Activated CD4-positive, alpha-beta T cell treated with anti-CD3 and anti-CD28 coated beads, Interleukin-2, amount 10 ng/mL, durations not matched to agents 24 days and 14 days (primary cell): Measurements from ENCODE around the gene ARHGAP24. TPM values are rescaled to one million over a fixed set of nuclear protein-coding genes. Genes with fewer than 3 reads are reported as not detected.
"Not testable (repeated sequence)": the region's sequence is repeated elsewhere in the genome, so short reads cannot be mapped to it uniquely, and the experiment has no call there.

ENCODE experiments used
- DNase-seq: peaks from one replicate; pipeline ENCODE4 v3.0.0; 2022
- H3K27ac Mint-ChIP-seq: one replicate; pipeline ENCODE4 v1.8.0; 2022; ENCODE audit warnings: mild to moderate bottlenecking, mixed read lengths
- H3K27me3 Mint-ChIP-seq: one replicate; pipeline ENCODE4 v1.8.0; 2022; ENCODE audit warnings: mixed read lengths
- H3K36me3 Mint-ChIP-seq: one replicate; pipeline ENCODE4 v1.8.0; 2022; ENCODE audit warnings: low read depth, mild to moderate bottlenecking, mixed read lengths
- H3K4me1 Mint-ChIP-seq: one replicate; pipeline ENCODE4 v1.8.0; 2021; ENCODE audit warnings: mixed read lengths
- H3K4me3 Mint-ChIP-seq: one replicate; pipeline ENCODE4 v1.8.0; 2022; ENCODE audit warnings: mild to moderate bottlenecking, moderate library complexity, mixed read lengths
- H3K9me3 Mint-ChIP-seq: one replicate; pipeline ENCODE4 v1.8.0; 2021; ENCODE audit warnings: mixed read lengths
- intact Hi-C: fragments of 100-400 bp; cut with micrococcal nuclease; formaldehyde crosslinking; loops from one replicate; pipeline ENCODE4 v1.15.1; 2023
- total RNA-seq: library from RNA; stranded (reverse); gene quantifications from 2 replicates; pipeline ENCODE4 v1.2.3, GENCODE V29; 2022

The ARHGAP24 gene
- total RNA-seq, 1 donor from 2014 or later, result not detected

- intact Hi-C loops, result no loop called here
- no peaks in the 10 kb centered on the region for H3K4me1 Mint-ChIP-seq
- DNase-seq, result no peak
- H3K36me3 Mint-ChIP-seq, result no peaks in the 10 kb centered on the region
- H3K9me3 Mint-ChIP-seq, result no peaks in the 10 kb centered on the region
- no peak overlapping the region for H3K4me3 Mint-ChIP-seq
- no peak overlapping the region for H3K27ac Mint-ChIP-seq
- no peaks in the 10 kb centered on the region for H3K27me3 Mint-ChIP-seq
Measured at GRCh38 chr4:85803856-85804255, 328.9 kb downstream of the ARHGAP24 start.

DNA sequence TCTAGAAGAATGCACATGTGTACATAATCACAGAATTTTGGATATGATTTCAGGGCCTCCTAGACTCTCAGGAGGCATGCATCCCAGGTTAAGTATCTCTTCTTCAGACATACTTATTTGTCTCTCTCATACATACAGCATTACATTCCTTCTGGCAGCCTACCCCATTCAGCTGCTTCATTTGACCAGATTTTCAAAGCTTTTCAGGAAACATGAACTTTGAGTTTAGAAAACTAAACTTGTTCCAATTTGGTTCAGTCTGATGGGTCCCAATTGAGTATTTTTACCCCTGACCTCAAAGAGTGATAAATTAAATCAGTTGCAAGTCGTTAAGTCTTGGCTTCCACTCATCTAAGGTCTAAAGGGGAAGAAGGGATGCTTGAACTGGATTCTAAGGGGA, 330.9 kb downstream of the ARHGAP24 start:
- intact Hi-C loops, result no loop called here
- no peak for DNase-seq
- no peaks in the 10 kb centered on the region for H3K9me3 Mint-ChIP-seq
- H3K36me3 Mint-ChIP-seq, result no peaks in the 10 kb centered on the region
- H3K27me3 Mint-ChIP-seq, result no peaks in the 10 kb centered on the region
- H3K27ac Mint-ChIP-seq, result no peak overlapping the region
- H3K4me1 Mint-ChIP-seq, result no peaks in the 10 kb centered on the region
- H3K4me3 Mint-ChIP-seq, result no peak overlapping the region

DNA sequence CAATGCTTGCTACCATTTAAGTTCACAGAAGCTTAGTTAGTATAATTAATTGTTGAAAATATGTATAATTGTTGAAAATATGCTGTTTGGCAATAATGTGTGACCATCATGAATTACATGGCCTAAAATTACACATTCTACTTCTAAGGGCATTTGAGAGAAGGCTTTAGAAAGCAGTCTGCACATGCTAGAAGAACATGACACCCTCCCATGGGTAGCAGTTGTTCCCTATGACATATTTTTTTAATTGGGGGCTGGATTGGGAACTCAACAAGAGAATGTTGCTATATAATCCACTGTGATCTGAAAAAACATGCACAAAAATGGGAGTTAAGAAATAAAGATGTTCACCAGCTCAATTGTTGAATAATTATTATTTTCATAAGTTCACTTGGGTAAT, 331.4 kb downstream of the ARHGAP24 start:
- DNase-seq, result no peak
- H3K27me3 Mint-ChIP-seq, result no peaks in the 10 kb centered on the region
- no peak overlapping the region for H3K4me3 Mint-ChIP-seq
- H3K9me3 Mint-ChIP-seq, result no peaks in the 10 kb centered on the region
- intact Hi-C loops, result no loop called here
- no peak overlapping the region for H3K27ac Mint-ChIP-seq
- no peaks in the 10 kb centered on the region for H3K4me1 Mint-ChIP-seq
- no peaks in the 10 kb centered on the region for H3K36me3 Mint-ChIP-seq

- Mint-ChIP-seq H3K27me3 (no peaks in the 10 kb centered on the region), H3K4me3 (no peak overlapping the region), H3K36me3 (no peaks in the 10 kb centered on the region), H3K4me1 (no peaks in the 10 kb centered on the region), H3K9me3 (no peaks in the 10 kb centered on the region), H3K27ac (no peak overlapping the region)
- intact Hi-C loops, result no loop called here
- DNase-seq, result no peak
Measured at GRCh38 chr4:85807247-85807950, 332.4 kb downstream of the ARHGAP24 start.

DNA sequence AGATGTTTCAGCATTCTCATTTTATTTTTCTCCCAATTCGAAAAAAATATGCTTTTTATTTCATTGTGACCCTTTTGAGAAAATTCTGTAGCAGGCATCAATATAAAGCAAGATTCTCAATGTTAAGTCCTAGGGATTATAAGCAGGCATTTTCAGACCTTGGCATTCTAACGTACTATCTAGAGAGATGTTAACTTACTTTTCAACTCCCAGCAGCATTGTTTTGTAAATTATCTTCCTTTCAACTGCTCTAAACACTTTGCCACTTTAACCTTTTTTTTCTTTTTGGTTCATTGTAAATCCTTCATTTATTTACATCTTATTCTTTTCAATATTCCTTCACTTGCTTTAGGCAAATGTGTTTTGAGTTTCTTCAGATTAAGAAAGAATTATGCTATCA, 333.2 kb downstream of the ARHGAP24 start:
- H3K27me3 Mint-ChIP-seq, result no peaks in the 10 kb centered on the region
- intact Hi-C loops, result no loop called here
- H3K4me1 Mint-ChIP-seq, result no peaks in the 10 kb centered on the region
- no peaks in the 10 kb centered on the region for H3K9me3 Mint-ChIP-seq
- DNase-seq, result no peak
- H3K27ac Mint-ChIP-seq, result no peak overlapping the region
- H3K4me3 Mint-ChIP-seq, result no peak overlapping the region
- H3K36me3 Mint-ChIP-seq, result no peaks in the 10 kb centered on the region

GRCh38 chr4:85808864-85809263, 333.9 kb downstream of the ARHGAP24 start:
- Mint-ChIP-seq H3K4me3 (no peak overlapping the region), H3K36me3 (no peaks in the 10 kb centered on the region), H3K27me3 (no peaks in the 10 kb centered on the region), H3K27ac (no peak overlapping the region), H3K9me3 (no peaks in the 10 kb centered on the region), H3K4me1 (no peaks in the 10 kb centered on the region)
- no peak for DNase-seq
- intact Hi-C loops, result no loop called here

GRCh38 chr4:85812776-85813175, 337.8 kb downstream of the ARHGAP24 start:
- H3K36me3 Mint-ChIP-seq, result no peaks in the 10 kb centered on the region
- H3K27me3 Mint-ChIP-seq, result no peaks in the 10 kb centered on the region
- no peak overlapping the region for H3K27ac Mint-ChIP-seq
- H3K9me3 Mint-ChIP-seq, result no peaks in the 10 kb centered on the region
- H3K4me3 Mint-ChIP-seq, result no peak overlapping the region
- no peak for DNase-seq
- no peaks in the 10 kb centered on the region for H3K4me1 Mint-ChIP-seq
- intact Hi-C loops, result no loop called here

DNA sequence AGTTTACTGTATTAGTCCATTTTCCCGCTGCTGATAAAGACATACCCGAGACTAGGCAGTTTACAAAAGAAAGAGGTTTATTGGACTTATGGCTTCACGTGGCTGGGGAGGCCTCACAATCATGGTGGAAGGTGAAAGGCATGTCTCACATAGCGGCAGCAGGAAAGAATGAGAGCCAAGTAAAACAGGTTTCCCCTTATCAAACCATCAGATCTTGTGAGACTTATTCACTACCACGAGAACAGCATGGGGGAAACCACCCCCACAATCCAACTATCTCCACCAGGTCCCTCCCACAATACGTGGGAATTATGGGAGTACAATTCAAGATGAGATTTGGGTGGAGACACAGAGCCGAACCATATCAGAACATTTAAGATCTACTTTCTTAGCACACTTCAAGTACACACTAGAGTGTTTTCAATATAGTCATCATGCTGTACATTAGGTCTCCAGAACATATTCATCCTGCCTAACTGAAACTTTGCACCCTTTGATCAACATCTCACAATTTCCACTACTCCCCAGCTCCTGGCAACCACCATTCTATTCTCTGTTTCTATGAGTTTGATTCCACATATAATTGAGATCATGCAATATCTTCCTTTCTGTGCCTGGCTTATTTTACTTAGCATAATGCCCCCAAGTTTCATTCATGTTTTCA, 341.0 kb downstream of the ARHGAP24 start:
- no peaks in the 10 kb centered on the region for H3K4me1 Mint-ChIP-seq
- DNase-seq, result no peak
- intact Hi-C loops, result no loop called here

DNA sequence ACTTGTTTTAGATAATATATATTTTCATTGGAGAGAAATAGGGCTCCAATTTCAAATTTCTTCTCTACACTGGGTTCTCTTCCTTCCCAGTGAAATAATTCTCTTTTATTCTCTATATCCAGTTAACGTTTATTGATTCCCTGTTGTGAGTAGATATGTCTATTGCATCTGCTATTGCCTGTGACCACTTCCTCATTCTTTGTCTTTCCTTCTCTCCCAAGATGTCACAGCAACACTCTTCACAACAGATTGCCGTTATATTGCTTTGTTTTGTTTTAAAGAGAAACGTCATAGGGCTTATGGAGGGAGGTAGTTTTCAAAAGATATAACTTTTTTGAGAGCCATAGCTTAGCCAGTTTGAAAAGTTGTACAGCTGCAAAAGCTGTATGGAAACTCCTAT, 343.8 kb downstream of the ARHGAP24 start:
- intact Hi-C loops, result no loop called here
- H3K9me3 Mint-ChIP-seq, result no peaks in the 10 kb centered on the region
- DNase-seq, result no peak
- H3K36me3 Mint-ChIP-seq, result no peaks in the 10 kb centered on the region
- H3K27me3 Mint-ChIP-seq, result no peaks in the 10 kb centered on the region
- H3K27ac Mint-ChIP-seq, result no peak overlapping the region
- no peak overlapping the region for H3K4me3 Mint-ChIP-seq
- no peaks in the 10 kb centered on the region for H3K4me1 Mint-ChIP-seq

More for the DNA sequence above, 341.0 kb downstream of the ARHGAP24 start:
- H3K36me3 Mint-ChIP-seq, result no peaks in the 10 kb centered on the region
- no peaks in the 10 kb centered on the region for H3K27me3 Mint-ChIP-seq
- no peak overlapping the region for H3K4me3 Mint-ChIP-seq
- H3K9me3 Mint-ChIP-seq, result no peaks in the 10 kb centered on the region
- no peak overlapping the region for H3K27ac Mint-ChIP-seq

- H3K36me3 Mint-ChIP-seq, H3K27ac Mint-ChIP-seq, DNase-seq, H3K9me3 Mint-ChIP-seq, H3K4me3 Mint-ChIP-seq, intact Hi-C loops, H3K27me3 Mint-ChIP-seq, H3K4me1 Mint-ChIP-seq: not testable (repeated sequence)
Measured at GRCh38 chr4:85820101-85820500, 345.2 kb downstream of the ARHGAP24 start.

- Mint-ChIP-seq H3K9me3 (no peaks in the 10 kb centered on the region), H3K27ac (no peak overlapping the region), H3K4me1 (no peaks in the 10 kb centered on the region), H3K36me3 (no peaks in the 10 kb centered on the region), H3K4me3 (no peak overlapping the region), H3K27me3 (no peaks in the 10 kb centered on the region)
- no peak for DNase-seq
- intact Hi-C loops, result no loop called here
Measured at GRCh38 chr4:85821688-85822455, 346.9 kb downstream of the ARHGAP24 start.

- no peaks in the 10 kb centered on the region for H3K36me3 Mint-ChIP-seq
- H3K4me3 Mint-ChIP-seq, result no peak overlapping the region
- no peak overlapping the region for H3K27ac Mint-ChIP-seq
- H3K27me3 Mint-ChIP-seq, result no peaks in the 10 kb centered on the region
- intact Hi-C loops, result no loop called here
- no peaks in the 10 kb centered on the region for H3K9me3 Mint-ChIP-seq
- DNase-seq, result no peak
- no peaks in the 10 kb centered on the region for H3K4me1 Mint-ChIP-seq
Measured at GRCh38 chr4:85823295-85823694, 348.3 kb downstream of the ARHGAP24 start.

GRCh38 chr4:85824166-85824945, 349.4 kb downstream of the ARHGAP24 start:
- no peak overlapping the region for H3K27ac Mint-ChIP-seq
- intact Hi-C loops, result no loop called here
- H3K4me1 Mint-ChIP-seq, result no peaks in the 10 kb centered on the region
- no peaks in the 10 kb centered on the region for H3K27me3 Mint-ChIP-seq
- no peak for DNase-seq
- no peak overlapping the region for H3K4me3 Mint-ChIP-seq
- H3K36me3 Mint-ChIP-seq, result no peaks in the 10 kb centered on the region
- H3K9me3 Mint-ChIP-seq, result no peaks in the 10 kb centered on the region
